OCI-LY7 (cell line): ENCODE data around the gene RRP7A. TPM values are rescaled to one million over a fixed set of nuclear protein-coding genes. Genes with fewer than 3 reads are reported as not detected.
"Not testable (repeated sequence)": the region's sequence is repeated elsewhere in the genome, so short reads cannot be mapped to it uniquely, and the experiment has no call there.

ENCODE experiments used
- BruUV-seq: library from RNA; stranded (reverse); fragments of 400-500 nt; replicated peaks from 2 replicates; lab custom pipeline; 2021; lab: Mats Ljungman, UMichigan
- CTCF ChIA-PET: fragments of 300-600 bp; sonication (Branson Sonifier 250); formaldehyde crosslinking; loops from one replicate; lab custom pipeline; 2022; ENCODE audit warnings: antibody characterized with exemption; ENCODE audit not compliant: unreplicated experiment; lab: Charles Lee
- POLR2A ChIA-PET: fragments of 300-600 bp; sonication (Branson Sonifier 250); formaldehyde crosslinking; loops from one replicate; lab custom pipeline; 2022; ENCODE audit warnings: antibody characterized with exemption; lab: Charles Lee
- DNase-seq: peaks from one replicate; pipeline ENCODE4 v3.0.0-alpha.2; 2015; ENCODE audit warnings: low spot score
- H2AFZ ChIP-seq: fragments of 200-600 bp; sonication (generic), shearing (Covaris generic); 2 replicates; pipeline ENCODE4 v1.6.1; 2014; ENCODE audit warnings: mild to moderate bottlenecking, antibody characterized with exemption, low read length, moderate library complexity
- H3K27ac ChIP-seq: fragments of 200-600 bp; sonication (generic); 2 replicates; pipeline ENCODE4 v1.5.1; 2014; ENCODE audit warnings: mixed run types, low read depth, mild to moderate bottlenecking, moderate library complexity, low read length, inconsistent platforms; ENCODE audit not compliant: poor library complexity, severe bottlenecking
- H3K36me3 ChIP-seq: fragments of 200-600 bp; sonication (generic); 2 replicates; pipeline ENCODE4 v1.6.1; 2014; ENCODE audit warnings: mild to moderate bottlenecking, antibody characterized with exemption, low read length, moderate library complexity, mixed read lengths; ENCODE audit not compliant: insufficient read depth
- H3K4me1 ChIP-seq: fragments of 200-600 bp; sonication (generic); 2 replicates; pipeline ENCODE4 v1.5.1; 2014; ENCODE audit warnings: mild to moderate bottlenecking, low read length; ENCODE audit not compliant: insufficient read depth, poor library complexity, severe bottlenecking
- H3K4me2 ChIP-seq: fragments of 200-600 bp; sonication (generic); 2 replicates; pipeline ENCODE4 v1.6.1; 2014; ENCODE audit warnings: mild to moderate bottlenecking, low read length
- H3K4me3 ChIP-seq: fragments of 200-600 bp; sonication (generic); 2 replicates; pipeline ENCODE4 v1.5.1; 2014; ENCODE audit warnings: mild to moderate bottlenecking, low read depth, low read length; ENCODE audit not compliant: poor library complexity, severe bottlenecking
- H3K79me2 ChIP-seq: fragments of 200-600 bp; sonication (generic); 2 replicates; pipeline ENCODE4 v1.6.1; 2016; ENCODE audit warnings: low read depth, mild to moderate bottlenecking, low read length, moderate library complexity, mixed read lengths; ENCODE audit not compliant: insufficient read depth
- H3K9me2 ChIP-seq: fragments of 200-600 bp; sonication (generic); 2 replicates; pipeline ENCODE4 v1.6.1; 2016; ENCODE audit warnings: mild to moderate bottlenecking, low read length, mixed read lengths; ENCODE audit not compliant: insufficient read depth
- H3K9me3 ChIP-seq: fragments of 200-600 bp; sonication (generic); 2 replicates; pipeline ENCODE4 v1.6.1; 2014; ENCODE audit warnings: mild to moderate bottlenecking, mixed run types, low read length, mixed read lengths
- H4K20me1 ChIP-seq: fragments of 200-600 bp; sonication (generic); 2 replicates; pipeline ENCODE4 v1.6.1; 2014; ENCODE audit warnings: mild to moderate bottlenecking, antibody characterized with exemption, low read length, moderate library complexity, mixed read lengths; ENCODE audit not compliant: insufficient read depth
- CTCF ChIP-seq: fragments of 200-600 bp; sonication (generic); conservative IDR thresholded peaks from 2 replicates; pipeline ENCODE4 v1.5.1; 2014; ENCODE audit warnings: mild to moderate bottlenecking, antibody characterized with exemption, low read length, moderate library complexity, mixed read lengths
- EZH2phosphoT487 ChIP-seq: fragments of 200-600 bp; sonication (generic); IDR thresholded peaks from 2 replicates; pipeline ENCODE4 v1.6.1; 2018; ENCODE audit warnings: low read depth, borderline replicate concordance, mild to moderate bottlenecking, mixed run types, antibody characterized with exemption, low read length, moderate library complexity, mixed read lengths
- intact Hi-C: fragments of 100-400 bp; cut with micrococcal nuclease; formaldehyde crosslinking; loops from one replicate; pipeline ENCODE4 v1.10.0; 2022; ENCODE audit not compliant: unreplicated experiment
- total RNA-seq, 2 experiments: library from RNA; depleted of rRNA in 1 of 2; stranded (reverse); fragments of >200 nt in 1 of 2; shearing (Covaris generic) in 1 of 2; gene quantifications; 2 replicates each; pipeline ENCODE4 v1.2.3, GENCODE V29; 2014 to 2022

RRP7A gene
- total RNA-seq, 2 experiments from 2014 or later = 125 to 172 TPM

- no peak for DNase-seq
- Histone ChIP-seq H3K36me3 (peaks cover 41% of the 10 kb centered on the region), H3K27ac (no peak overlapping the region), H3K9me3 (no peaks in the 10 kb centered on the region), H3K79me2 (no peaks in the 10 kb centered on the region), H3K4me3 (no peak overlapping the region), H3K4me2 (no peak overlapping the region), H3K4me1 (peaks cover 29% of the 10 kb centered on the region), H3K9me2 (no peaks in the 10 kb centered on the region), H2AFZ (no peak overlapping the region), H4K20me1 (no peaks in the 10 kb centered on the region)
- TF ChIP-seq CTCF (no peak), EZH2phosphoT487 (no peak)
- POLR2A ChIA-PET = interaction anchor here (1.1 kb wide), 1 partner anchor 10 kb away, joined by 3 read pairs; no protein-coding TSS in a partner anchor
- CTCF ChIA-PET = no interaction called here
- BruUV-seq = no TSS peak
- intact Hi-C loops = no loop called here
These were observed 40.8 kb upstream of the RRP7A start for GRCh38 chr22:42560381-42560780.

GRCh38 chr22:42553475-42554361 lies 34.1 kb upstream of the RRP7A start, which contains the start of gene SERHL2:
SERHL2 (plus strand) TSS chr22:42553956; CDS start chr22:42554021, 65 bp downstream.
- POLR2A ChIA-PET = interaction anchor here (0.8 kb wide), 1 partner anchor 61 kb away, joined by 3 read pairs; the partner anchor contains the start of gene POLDIP3
- TSS peak; percentile 45 for BruUV-seq

GRCh38 chr22:42552294-42552647 lies 32.7 kb upstream of the RRP7A start:
- CTCF ChIA-PET, H3K9me2 ChIP-seq, H3K9me3 ChIP-seq, BruUV-seq, DNase-seq, H3K36me3 ChIP-seq, H3K79me2 ChIP-seq, H2AFZ ChIP-seq, H4K20me1 ChIP-seq: not testable (repeated sequence)
- POLR2A ChIA-PET = interaction anchor here (0.9 kb wide), 2 partner anchors 18 to 62 kb away, joined by 3 read pairs; partner anchors contain the start of gene POLDIP3
- Histone ChIP-seq H3K4me2 (peak overlapping the region; percentile 76), H3K4me3 (peak overlapping the region; percentile 70), H3K27ac (peak overlapping the region; percentile 99), H3K4me1 (peaks cover 58% of the 10 kb centered on the region)
- intact Hi-C loops = loop anchor here (2.0 to 5.0 kb wide), 3 partner anchors 35 to 110 kb away; partner anchors contain the start of gene RRP7A

More at GRCh38 chr22:42553475-42554361, 34.1 kb upstream of the RRP7A start, which contains the start of gene SERHL2:
- no peaks in the 10 kb centered on the region for H3K9me3 ChIP-seq
- H3K9me2 ChIP-seq = no peaks in the 10 kb centered on the region
- DNase-seq = peak; percentile 87
- peaks cover 51% of the 10 kb centered on the region for H3K4me1 ChIP-seq
- peak within 1 kb of the TSS; percentile 11; the same call in 1 of the 2 replicates for H2AFZ ChIP-seq
- H3K4me3 ChIP-seq = peak within 1 kb of the TSS; percentile 70
- H3K36me3 ChIP-seq = no peaks in the 10 kb centered on the region
- intact Hi-C loops = loop anchor here (2.0 to 5.0 kb wide), 3 partner anchors 36 to 111 kb away; partner anchors contain the start of gene RRP7A
- CTCF ChIA-PET = no interaction called here
- no peaks in the 10 kb centered on the region; the same call in 1 of the 2 replicates for H3K79me2 ChIP-seq
- H3K27ac ChIP-seq = peak within 1 kb of the TSS; percentile 99
- H3K4me2 ChIP-seq = peak within 1 kb of the TSS; percentile 76
- TF ChIP-seq CTCF = no peak
- TF ChIP-seq EZH2phosphoT487 = no peak
- no peaks in the 10 kb centered on the region for H4K20me1 ChIP-seq
